Smooth muscle cell (in vitro differentiated cells): ENCODE measurements around the gene MXRA8. TPM values are rescaled to one million over a fixed set of nuclear protein-coding genes. Genes with fewer than 3 reads are reported as not detected.
A peak's percentile ranks its signal among the peaks of the same experiment; 100 is the strongest.
"Not testable (repeated sequence)": the region's sequence is repeated elsewhere in the genome, so short reads cannot be mapped to it uniquely, and the experiment has no call there.

Experiments used
- DNase-seq: peaks from one replicate; lab custom pipeline; 2025; ENCODE audit not compliant: unreplicated experiment; lab: John Stamatoyannopoulos, UW
- H2AFZ ChIP-seq: fragments of 200-600 bp; sonication (generic); 2 replicates; pipeline ENCODE4 v1.6.0; 2016; ENCODE audit warnings: antibody characterized with exemption, low read depth, mild to moderate bottlenecking
- H3F3A ChIP-seq: fragments of 200-600 bp; sonication (generic); 2 replicates; pipeline ENCODE4 v1.6.0; 2017; ENCODE audit warnings: antibody characterized with exemption, low read depth
- H3K27ac ChIP-seq: fragments of 200-600 bp; sonication (generic); 2 replicates; pipeline ENCODE4 v1.5.1; 2016; ENCODE audit warnings: low read depth, mild to moderate bottlenecking
- H3K27me3 ChIP-seq: fragments of 200-600 bp; sonication (generic); 2 replicates; pipeline ENCODE4 v1.6.1; 2016; ENCODE audit warnings: low read depth, mild to moderate bottlenecking
- H3K36me3 ChIP-seq: fragments of 200-600 bp; sonication (generic); 2 replicates; pipeline ENCODE4 v1.5.1; 2016; ENCODE audit warnings: low read depth
- H3K4me1 ChIP-seq: fragments of 200-600 bp; sonication (generic); 2 replicates; pipeline ENCODE4 v1.5.1; 2016; ENCODE audit warnings: low read depth
- H3K4me2 ChIP-seq: fragments of 200-600 bp; sonication (generic); 2 replicates; pipeline ENCODE4 v1.6.0; 2016; ENCODE audit warnings: mild to moderate bottlenecking
- H3K4me3 ChIP-seq: fragments of 200-600 bp; sonication (generic); 2 replicates; pipeline ENCODE4 v1.5.1; 2016; ENCODE audit warnings: mild to moderate bottlenecking
- H3K79me2 ChIP-seq: fragments of 200-600 bp; sonication (generic); 2 replicates; pipeline ENCODE4 v1.6.0; 2016; ENCODE audit warnings: low read depth, mild to moderate bottlenecking
- H3K9ac ChIP-seq: fragments of 200-600 bp; sonication (generic); 2 replicates; pipeline ENCODE4 v1.6.0; 2016; ENCODE audit warnings: low read depth
- H3K9me3 ChIP-seq: fragments of 200-600 bp; sonication (generic); replicated peaks from 2 replicates; pipeline ENCODE4 v1.5.1; 2016; ENCODE audit warnings: low read depth
- H4K20me1 ChIP-seq: fragments of 200-600 bp; sonication (generic); 2 replicates; pipeline ENCODE4 v1.6.0; 2016; ENCODE audit warnings: low read depth
- WGBS: methylation state at CpG from one replicate; pipeline ENCODE4 v1.1.7; 2016; ENCODE audit warnings: low lambda C conversion rate; 5-methylcytosine and 5-hydroxymethylcytosine counted together
- polyA plus RNA-seq: library from polyadenylated mRNA; unstranded; fragments of >200 nt; fragmentation: Nextera tagmentation; extraction: Ambion mirVana; gene quantifications from 2 replicates; pipeline ENCODE4 v1.2.1, GENCODE V29; 2016
- total RNA-seq: library from RNA; depleted of rRNA; stranded (reverse); fragments of >200 nt; gene quantifications from 2 replicates; pipeline ENCODE4 v1.2.3, GENCODE V29; 2014
- TF ChIP-seq, protein P1 (sequence below): fragments of 200-600 bp; sonication (generic); IDR thresholded peaks from 2 replicates; pipeline ENCODE4 v1.5.1; 2017; ENCODE audit warnings: borderline replicate concordance, mild to moderate bottlenecking, antibody characterized with exemption; ENCODE audit not compliant: insufficient read depth, poor library complexity, severe bottlenecking

The MXRA8 gene
- total and polyA plus RNA-seq, 2 experiments from 2014 or later: 266 to 597 TPM

DNA sequence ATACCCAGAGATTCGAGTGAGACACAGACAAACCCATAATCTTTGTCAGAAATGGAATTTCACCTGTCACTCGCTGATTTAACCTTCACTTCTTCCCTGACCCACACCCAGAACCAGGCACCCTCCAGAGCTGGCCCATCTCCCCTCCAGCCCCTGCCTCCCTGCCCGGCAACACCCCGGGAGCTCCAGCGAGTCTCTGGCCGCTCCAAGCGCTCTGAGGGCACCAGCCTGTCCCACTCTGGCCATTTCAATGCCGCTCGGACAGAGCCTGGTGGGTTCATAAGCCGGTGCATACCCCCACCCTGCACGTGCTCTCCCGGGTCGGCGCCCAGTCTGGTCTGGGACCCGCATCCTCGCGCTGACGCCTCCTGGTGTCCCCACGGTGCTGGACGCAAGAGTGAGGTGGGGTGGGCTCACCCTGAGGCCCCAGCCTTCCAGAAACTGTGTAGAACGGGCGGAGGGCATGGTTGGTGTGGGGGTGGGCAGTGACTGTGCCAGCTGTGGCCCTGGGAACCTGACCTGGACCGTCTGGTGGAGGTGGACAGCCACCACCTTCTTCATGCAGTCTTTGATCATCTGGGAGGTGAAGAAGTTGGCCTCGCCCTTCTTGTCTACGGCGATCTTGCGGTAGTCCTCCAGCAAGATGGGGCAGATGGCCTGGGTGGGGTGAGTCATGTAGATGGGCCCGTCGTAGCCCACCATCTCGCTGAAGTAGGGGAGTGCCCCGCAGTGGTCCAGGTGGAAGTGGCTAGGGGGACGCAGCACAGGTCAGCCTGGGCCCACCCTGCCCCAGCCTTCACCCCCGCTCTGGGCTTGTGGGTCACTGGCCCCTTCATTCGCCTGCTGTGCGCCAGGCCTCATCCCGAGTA lies 39.3 kb downstream of the MXRA8 start:
- H4K20me1 ChIP-seq: peaks cover 83% of the 10 kb centered on the region
- H3K4me2 ChIP-seq: no peak overlapping the region
- no peaks in the 10 kb centered on the region for H3F3A ChIP-seq
- no peak for DNase-seq
- H2AFZ ChIP-seq: no peak overlapping the region
- H3K79me2 ChIP-seq: peaks cover 56% of the 10 kb centered on the region
- no peaks in the 10 kb centered on the region for H3K4me1 ChIP-seq
- no peaks in the 10 kb centered on the region for H3K27me3 ChIP-seq
- H3K27ac ChIP-seq: peak overlapping the region; percentile 72
- no peaks in the 10 kb centered on the region for H3K9me3 ChIP-seq
- H3K4me3 ChIP-seq: no peak overlapping the region
- no peak overlapping the region for H3K9ac ChIP-seq
- 96% methylated on average over 36 of the region's 36 CpGs for WGBS
- TF ChIP-seq, protein P1, sequence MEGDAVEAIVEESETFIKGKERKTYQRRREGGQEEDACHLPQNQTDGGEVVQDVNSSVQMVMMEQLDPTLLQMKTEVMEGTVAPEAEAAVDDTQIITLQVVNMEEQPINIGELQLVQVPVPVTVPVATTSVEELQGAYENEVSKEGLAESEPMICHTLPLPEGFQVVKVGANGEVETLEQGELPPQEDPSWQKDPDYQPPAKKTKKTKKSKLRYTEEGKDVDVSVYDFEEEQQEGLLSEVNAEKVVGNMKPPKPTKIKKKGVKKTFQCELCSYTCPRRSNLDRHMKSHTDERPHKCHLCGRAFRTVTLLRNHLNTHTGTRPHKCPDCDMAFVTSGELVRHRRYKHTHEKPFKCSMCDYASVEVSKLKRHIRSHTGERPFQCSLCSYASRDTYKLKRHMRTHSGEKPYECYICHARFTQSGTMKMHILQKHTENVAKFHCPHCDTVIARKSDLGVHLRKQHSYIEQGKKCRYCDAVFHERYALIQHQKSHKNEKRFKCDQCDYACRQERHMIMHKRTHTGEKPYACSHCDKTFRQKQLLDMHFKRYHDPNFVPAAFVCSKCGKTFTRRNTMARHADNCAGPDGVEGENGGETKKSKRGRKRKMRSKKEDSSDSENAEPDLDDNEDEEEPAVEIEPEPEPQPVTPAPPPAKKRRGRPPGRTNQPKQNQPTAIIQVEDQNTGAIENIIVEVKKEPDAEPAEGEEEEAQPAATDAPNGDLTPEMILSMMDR: no peak
- H3K36me3 ChIP-seq: no peaks in the 10 kb centered on the region

DNA sequence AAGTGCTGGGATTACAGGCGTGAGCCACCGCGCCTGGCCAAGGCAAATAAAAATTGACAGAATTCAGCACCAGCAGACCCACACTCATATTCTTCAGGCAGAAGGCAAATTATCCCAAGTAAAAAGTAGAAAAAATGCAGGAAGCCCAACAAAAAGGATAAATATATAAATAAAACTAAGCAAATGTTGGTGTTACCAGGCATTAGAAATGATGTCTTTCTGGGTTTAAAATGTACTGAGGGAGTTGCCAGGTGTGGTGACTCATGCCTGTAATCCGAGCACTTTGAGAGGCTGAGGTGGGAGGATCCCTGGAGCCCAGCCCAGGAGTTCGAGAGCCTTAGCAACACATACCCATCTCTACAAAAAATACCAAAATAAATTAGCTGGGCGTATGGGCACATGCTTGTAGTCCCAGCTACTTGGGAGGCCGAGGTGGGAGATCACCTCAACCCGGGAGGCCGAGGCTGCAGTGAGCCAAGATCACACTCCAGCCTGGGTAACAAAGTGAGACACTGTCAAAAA lies 40.2 kb downstream of the MXRA8 start:
- H3K4me3 ChIP-seq: no peak overlapping the region
- peaks cover 86% of the 10 kb centered on the region for H4K20me1 ChIP-seq
- DNase-seq: no peak
- no peak overlapping the region for H2AFZ ChIP-seq
- H3K4me1 ChIP-seq: no peaks in the 10 kb centered on the region
- H3K4me2 ChIP-seq: peak overlapping the region; percentile 54
- TF ChIP-seq, protein P1: no peak
- no peaks in the 10 kb centered on the region for H3F3A ChIP-seq
- H3K36me3 ChIP-seq: no peaks in the 10 kb centered on the region
- H3K27me3 ChIP-seq: no peaks in the 10 kb centered on the region
- peak overlapping the region; percentile 72 for H3K27ac ChIP-seq
- WGBS: 71% methylated on average over 9 of the region's 9 CpGs
- H3K79me2 ChIP-seq: peaks cover 51% of the 10 kb centered on the region
- no peaks in the 10 kb centered on the region for H3K9me3 ChIP-seq
- no peak overlapping the region for H3K9ac ChIP-seq

DNA sequence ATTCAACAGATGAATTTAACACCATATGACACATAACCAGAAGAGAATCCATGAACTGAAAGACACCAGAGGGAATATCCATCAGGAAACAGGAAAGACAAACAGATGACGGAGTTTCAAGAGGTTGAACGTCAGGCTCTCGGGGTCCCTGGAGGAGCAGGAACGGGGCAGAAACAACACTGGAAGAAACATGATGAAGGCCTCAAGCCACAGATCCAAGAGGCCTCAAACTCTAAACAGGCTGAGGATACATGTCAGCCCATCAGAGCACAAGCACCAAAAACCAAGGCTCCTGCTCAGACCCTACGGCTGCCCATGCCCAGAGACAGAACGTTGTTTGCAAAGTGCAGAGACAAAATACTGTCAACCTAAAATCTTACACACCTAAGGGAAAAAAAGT lies 40.9 kb downstream of the MXRA8 start:
- Histone ChIP-seq H3K36me3 (no peaks in the 10 kb centered on the region), H3K27me3 (no peaks in the 10 kb centered on the region), H3K4me1 (no peaks in the 10 kb centered on the region), H3K4me2 (no peak overlapping the region), H4K20me1 (peaks cover 89% of the 10 kb centered on the region), H3K27ac (peak overlapping the region; percentile 72), H3F3A (no peaks in the 10 kb centered on the region), H3K9ac (no peak overlapping the region), H3K79me2 (peaks cover 45% of the 10 kb centered on the region), H2AFZ (no peak overlapping the region), H3K4me3 (no peak overlapping the region), H3K9me3 (no peaks in the 10 kb centered on the region)
- TF ChIP-seq, protein P1: no peak
- no peak for DNase-seq
- 95% methylated on average over 6 of the region's 6 CpGs for WGBS

DNA sequence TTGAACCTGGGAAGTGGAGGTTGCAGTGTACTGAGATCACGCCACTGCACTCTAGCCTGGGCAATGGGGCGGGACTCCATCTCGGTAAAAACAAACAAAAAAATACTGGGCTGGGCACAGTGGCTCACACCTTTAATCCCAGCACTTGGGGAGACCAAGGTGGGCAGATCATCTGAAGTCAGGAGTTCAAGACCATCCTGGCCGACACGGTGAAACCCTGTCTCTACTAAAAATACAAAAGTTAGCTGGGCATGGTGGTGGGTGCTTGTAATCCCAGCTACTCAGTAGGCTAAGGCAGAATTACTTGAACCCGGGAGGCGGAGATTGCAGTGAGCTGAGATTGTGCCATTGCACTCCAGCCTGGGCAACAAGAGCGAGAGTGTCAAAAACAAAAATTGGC lies 42.2 kb downstream of the MXRA8 start:
- Histone ChIP-seq H4K20me1 (peaks cover 85% of the 10 kb centered on the region), H3K79me2 (peaks cover 33% of the 10 kb centered on the region)
- H3K27me3 ChIP-seq, H2AFZ ChIP-seq, H3K36me3 ChIP-seq, DNase-seq, H3K4me1 ChIP-seq, H3K9ac ChIP-seq, H3K4me3 ChIP-seq, H3K9me3 ChIP-seq, H3F3A ChIP-seq, H3K4me2 ChIP-seq, H3K27ac ChIP-seq: not testable (repeated sequence)
- WGBS: 95% methylated on average over 8 of the region's 8 CpGs
